Kidney (tissue), 14 donors: ENCODE results near the gene JARID2. TPM values are rescaled to one million over a fixed set of nuclear protein-coding genes. Genes with fewer than 3 reads are reported as not detected.

ENCODE experiments used
- DNase-seq, 5 donors: peaks; one replicate each; pipeline ENCODE4 v3.0.0-alpha.2; 2013 to 2020
- FAIRE-seq: peaks from 2 replicates; lab custom pipeline; 2012; peaks lifted over from hg19 to GRCh38; lab: Jason Lieb, UNC
- H3K27ac ChIP-seq, 2 donors: one replicate each; pipeline ENCODE4 v1.7.0; 2013; ENCODE audit warnings: low read depth in 2 of 2, low read length in 2 of 2, inconsistent platforms in 1 of 2
- H3K27me3 ChIP-seq: one replicate; pipeline ENCODE4 v1.7.1; 2013; ENCODE audit warnings: low read length, inconsistent platforms; ENCODE audit not compliant: control insufficient read depth, insufficient read depth
- H3K36me3 ChIP-seq, 3 donors: one replicate each; pipeline versions ENCODE4 v1.7.0 to v1.7.1; 2013; ENCODE audit warnings: low read length in 3 of 3, control low read depth in 1 of 3, inconsistent platforms in 1 of 3; ENCODE audit not compliant: insufficient read depth in 3 of 3, control insufficient read depth in 2 of 3
- H3K4me1 ChIP-seq, 3 donors: one replicate each; pipeline versions ENCODE4 v1.7.0 to v1.7.1; 2013; ENCODE audit warnings: low read length in 3 of 3, inconsistent platforms in 1 of 3, low read depth in 1 of 3; ENCODE audit not compliant: control insufficient read depth in 2 of 3, insufficient read depth in 2 of 3
- H3K4me3 ChIP-seq, 3 donors: one replicate each; pipeline versions ENCODE4 v1.7.0 to v1.8.1; 2013; ENCODE audit warnings: low read length in 3 of 3, control low read depth in 1 of 3, inconsistent platforms in 1 of 3
- H3K9ac ChIP-seq, 3 donors: one replicate each; pipeline versions ENCODE4 v1.7.0 to v1.7.1; 2013; ENCODE audit warnings: low read length in 3 of 3, control low read depth in 1 of 3, inconsistent platforms in 1 of 3
- H3K9me3 ChIP-seq, 3 donors: one replicate each; pipeline versions ENCODE4 v1.7.0 to v1.7.1; 2013; ENCODE audit warnings: low read length in 3 of 3, control low read depth in 1 of 3, inconsistent platforms in 1 of 3; ENCODE audit not compliant: control insufficient read depth in 2 of 3, insufficient read depth in 1 of 3
- CTCF ChIP-seq: IDR thresholded peaks from 3 replicates; pipeline ENCODE4 v1.5.1; 2012; ENCODE audit warnings: mild to moderate bottlenecking, moderate library complexity, borderline replicate concordance; ENCODE audit not compliant: insufficient read depth; ENCODE audit errors: extremely low read depth
- intact Hi-C: fragments of 100-400 bp; cut with DNase I; formaldehyde crosslinking; loops from one replicate; pipeline ENCODE4 v1.11.1; 2022
- polyA plus RNA-seq: library from polyadenylated mRNA; stranded (reverse); fragments of 350-450 nt; fragmentation: Illumina TruSeq; extraction: RNeasy Lipid Tissue Mini Kit (QIAGEN cat#74804); gene quantifications from one replicate; pipeline ENCODE4 v1.2.3, GENCODE V29; 2014; ENCODE audit warnings: low read depth, low replicate concordance; ENCODE audit not compliant: insufficient read depth
- total RNA-seq: library from RNA; stranded (reverse); fragmentation: NEBNext Ultra II Directional; extraction: Animal tissue kit (Norgen Biotek cat#: 25700); gene quantifications from one replicate; pipeline ENCODE4 v1.2.1, GENCODE V29; 2021
- donor health status: control.
- donor health status: control.
- donor health status: control.
- donor health status: control.
- donor health status: control.
- donor health status: DM: yes; HTN: yes; CAD: no.
- donor health status: Normal renal cell carcinoma (clear cell type).

Gene JARID2
- total and polyA plus RNA-seq, 2 donors from 2014 or later = 1.8 to 12.3 TPM

GRCh38 chr6:15462717-15463525 lies 217.1 kb downstream of the JARID2 start:
- intact Hi-C loops = no loop called here
- H3K36me3 ChIP-seq = no peaks in the 10 kb centered on the region
- no peak for DNase-seq
- no peak overlapping the region for H3K27ac ChIP-seq
- no peak overlapping the region for H3K9ac ChIP-seq
- H3K4me3 ChIP-seq = no peak overlapping the region
- no peak for FAIRE-seq
- H3K9me3 ChIP-seq = no peaks in the 10 kb centered on the region
- no peak for TF ChIP-seq CTCF
- H3K27me3 ChIP-seq = no peaks in the 10 kb centered on the region
- peaks cover 0 to 2% (median 0%) of the 10 kb centered on the region in 3 donors for H3K4me1 ChIP-seq

- peak; percentile 36 for TF ChIP-seq CTCF
Measured at GRCh38 chr6:15464211-15464725, 218.4 kb downstream of the JARID2 start.

GRCh38 chr6:15465212-15465611 lies 219.3 kb downstream of the JARID2 start:
- Histone ChIP-seq H3K4me3 (no peak overlapping the region), H3K27me3 (no peaks in the 10 kb centered on the region), H3K27ac (no peak overlapping the region), H3K36me3 (peaks cover 0 to 7% (median 2%) of the 10 kb centered on the region in 3 donors), H3K9me3 (no peaks in the 10 kb centered on the region), H3K4me1 (peaks cover 0 to 2% (median 0%) of the 10 kb centered on the region in 3 donors), H3K9ac (no peak overlapping the region)
- TF ChIP-seq CTCF = no peak
- FAIRE-seq (no peak), DNase-seq (no peak)
- intact Hi-C loops = no loop called here

More at GRCh38 chr6:15464211-15464725, 218.4 kb downstream of the JARID2 start:
- H3K4me1 ChIP-seq = peaks cover 0 to 2% (median 0%) of the 10 kb centered on the region in 3 donors
- H3K27me3 ChIP-seq = no peaks in the 10 kb centered on the region
- H3K36me3 ChIP-seq = peaks cover 0 to 6% (median 2%) of the 10 kb centered on the region in 3 donors
- no peaks in the 10 kb centered on the region for H3K9me3 ChIP-seq
- no peak overlapping the region for H3K9ac ChIP-seq
- FAIRE-seq (no peak), DNase-seq (no peak)
- no peak overlapping the region for H3K27ac ChIP-seq
- no peak overlapping the region for H3K4me3 ChIP-seq
- intact Hi-C loops = no loop called here
